H9 (cell line): ENCODE measurements around the gene KCTD19. TPM values are rescaled to one million over a fixed set of nuclear protein-coding genes. Genes with fewer than 3 reads are reported as not detected.

Source experiments
- DNase-seq: peaks from one replicate; pipeline ENCODE4 v3.0.0-alpha.2; 2017
- H2AFZ ChIP-seq: one replicate; pipeline ENCODE4 v1.6.1; 2013; ENCODE audit warnings: mild to moderate bottlenecking, low read length, control low read depth, moderate library complexity
- H2AK5ac ChIP-seq: 2 replicates; pipeline ENCODE4 v1.6.1; 2013; ENCODE audit warnings: low read length, control low read depth, mixed read lengths; ENCODE audit not compliant: insufficient read length
- H2BK120ac ChIP-seq: one replicate; pipeline ENCODE4 v1.6.1; 2013; ENCODE audit warnings: low read depth, mild to moderate bottlenecking, low read length, control low read depth, inconsistent platforms; ENCODE audit not compliant: poor library complexity, severe bottlenecking
- H2BK12ac ChIP-seq: 2 replicates; pipeline ENCODE4 v1.6.1; 2013; ENCODE audit warnings: low read length, control low read depth, mixed read lengths, low read depth; ENCODE audit not compliant: insufficient read length
- H2BK15ac ChIP-seq: 2 replicates; pipeline ENCODE4 v1.6.1; 2013; ENCODE audit warnings: low read depth, low read length, control low read depth
- H2BK20ac ChIP-seq: one replicate; pipeline ENCODE4 v1.6.1; 2013; ENCODE audit warnings: low read depth, mild to moderate bottlenecking, low read length, control low read depth, inconsistent platforms; ENCODE audit not compliant: poor library complexity, severe bottlenecking
- H2BK5ac ChIP-seq: 2 replicates; pipeline ENCODE4 v1.6.1; 2013; ENCODE audit warnings: low read length, control low read depth, mixed read lengths; ENCODE audit not compliant: insufficient read length
- H3K14ac ChIP-seq: 2 replicates; pipeline ENCODE4 v1.6.1; 2013; ENCODE audit warnings: low read length, control low read depth; ENCODE audit not compliant: insufficient read depth
- H3K18ac ChIP-seq: 2 replicates; pipeline ENCODE4 v1.6.1; 2013; ENCODE audit warnings: low read depth, mild to moderate bottlenecking, mixed read lengths, low read length, control low read depth; ENCODE audit not compliant: insufficient read length
- H3K23ac ChIP-seq: 2 replicates; pipeline ENCODE4 v1.6.1; 2013; ENCODE audit warnings: low read length, control low read depth, mixed read lengths, low read depth; ENCODE audit not compliant: insufficient read length
- H3K23me2 ChIP-seq: 2 replicates; pipeline ENCODE4 v1.6.1; 2013; ENCODE audit warnings: low read depth, mild to moderate bottlenecking, mixed read lengths, low read length, control low read depth; ENCODE audit not compliant: insufficient read length, poor library complexity, severe bottlenecking
- H3K27ac ChIP-seq: 2 replicates; pipeline ENCODE4 v1.5.1; 2013; ENCODE audit warnings: low read length, control low read depth, mixed read lengths, low read depth; ENCODE audit not compliant: insufficient read length
- H3K27me3 ChIP-seq: 2 replicates; pipeline ENCODE4 v1.6.1; 2013; ENCODE audit warnings: low read length, control low read depth, inconsistent platforms; ENCODE audit not compliant: insufficient read depth
- H3K4ac ChIP-seq: 2 replicates; pipeline ENCODE4 v1.6.1; 2013; ENCODE audit warnings: low read depth, mild to moderate bottlenecking, control low read depth, inconsistent platforms, low read length, moderate library complexity
- H3K4me1 ChIP-seq: 2 replicates; pipeline ENCODE4 v1.6.1; 2013; ENCODE audit warnings: low read length, control low read depth, inconsistent platforms; ENCODE audit not compliant: insufficient read depth
- H3K4me2 ChIP-seq: 2 replicates; pipeline ENCODE4 v1.6.1; 2013; ENCODE audit warnings: low read length, control low read depth, mixed read lengths; ENCODE audit not compliant: insufficient read length, insufficient read depth
- H3K56ac ChIP-seq: 2 replicates; pipeline ENCODE4 v1.6.1; 2013; ENCODE audit warnings: low read depth, mild to moderate bottlenecking, mixed read lengths, low read length, control low read depth; ENCODE audit not compliant: insufficient read length
- H3K79me1 ChIP-seq: 2 replicates; pipeline ENCODE4 v1.6.1; 2013; ENCODE audit warnings: low read depth, mild to moderate bottlenecking, moderate library complexity, low read length, control low read depth, inconsistent platforms; ENCODE audit not compliant: insufficient read depth, poor library complexity, severe bottlenecking
- H3K79me2 ChIP-seq: 2 replicates; pipeline ENCODE4 v1.6.1; 2013; ENCODE audit warnings: low read length, control low read depth, inconsistent platforms; ENCODE audit not compliant: insufficient read depth
- H3K9ac ChIP-seq: 2 replicates; pipeline ENCODE4 v1.6.1; 2013; ENCODE audit warnings: low read length, control low read depth, mixed read lengths; ENCODE audit not compliant: insufficient read length; ENCODE audit errors: extremely low read depth
- H3K9me3 ChIP-seq: one replicate; pipeline ENCODE4 v1.6.1; 2013; ENCODE audit warnings: low read depth, low read length, inconsistent platforms; ENCODE audit not compliant: control insufficient read depth
- H3T11ph ChIP-seq: one replicate; pipeline ENCODE4 v1.6.1; 2013; ENCODE audit warnings: mild to moderate bottlenecking, low read length, control low read depth, inconsistent platforms
- H4K20me1 ChIP-seq: one replicate; pipeline ENCODE4 v1.6.1; 2013; ENCODE audit not compliant: control insufficient read depth, insufficient read length, insufficient read depth
- H4K5ac ChIP-seq: 2 replicates; pipeline ENCODE4 v1.6.1; 2013; ENCODE audit warnings: low read depth, mild to moderate bottlenecking, mixed read lengths, low read length, control low read depth; ENCODE audit not compliant: insufficient read length
- H4K8ac ChIP-seq: replicated peaks from 2 replicates; pipeline ENCODE4 v1.6.1; 2013; ENCODE audit warnings: low read length, control low read depth, mixed read lengths, low read depth; ENCODE audit not compliant: insufficient read length
- H4K91ac ChIP-seq: 2 replicates; pipeline ENCODE4 v1.6.1; 2013; ENCODE audit warnings: low read depth, mild to moderate bottlenecking, moderate library complexity, mixed read lengths, low read length, control low read depth; ENCODE audit not compliant: insufficient read length
- H3K27ac Mint-ChIP-seq, 3 experiments: 2 replicates in 2 of 3; 3 replicates in 1 of 3; pipeline ENCODE4 v1.8.0; 2020 to 2021; ENCODE audit warnings: mixed read lengths in 3 of 3, mild to moderate bottlenecking in 1 of 3, moderate library complexity in 1 of 3
- H3K27me3 Mint-ChIP-seq: 2 replicates; pipeline ENCODE4 v1.8.0; 2021; ENCODE audit warnings: low read depth, mild to moderate bottlenecking, moderate library complexity, mixed read lengths
- H3K36me3 Mint-ChIP-seq, 3 experiments: 2 replicates in 2 of 3; 3 replicates in 1 of 3; pipeline ENCODE4 v1.8.0; 2020 to 2021; ENCODE audit warnings: low read depth in 3 of 3, mixed read lengths in 3 of 3; ENCODE audit not compliant: insufficient read depth in 1 of 3
- H3K4me1 Mint-ChIP-seq, 2 experiments: 2 replicates each; pipeline ENCODE4 v1.8.0; 2020; ENCODE audit warnings: mixed read lengths in 2 of 2
- H3K4me3 Mint-ChIP-seq, 2 experiments: 2 replicates in 1 of 2; 3 replicates in 1 of 2; pipeline ENCODE4 v1.8.0; 2020 to 2021; ENCODE audit warnings: mild to moderate bottlenecking in 2 of 2, mixed read lengths in 2 of 2, moderate library complexity in 1 of 2
- H3K9me3 Mint-ChIP-seq, 2 experiments: 2 replicates in 1 of 2; 3 replicates in 1 of 2; pipeline ENCODE4 v1.8.0; 2020; ENCODE audit warnings: mild to moderate bottlenecking in 2 of 2, mixed read lengths in 2 of 2, moderate library complexity in 1 of 2
- WGBS: extraction: QIAGEN DNeasy Blood & Tissue Kit; methylation state at CpG from one replicate; pipeline ENCODE4 v1.1.7; 2013; ENCODE audit warnings: missing lambda C conversion rate, low lambda C conversion rate, mixed read lengths; ENCODE audit not compliant: insufficient read length; ENCODE audit errors: extremely low coverage; 5-methylcytosine and 5-hydroxymethylcytosine counted together
- total RNA-seq: library from RNA; stranded (reverse); gene quantifications from 2 replicates; pipeline ENCODE4 v1.2.1, GENCODE V29; 2021
- TF ChIP-seq, protein P1 (sequence below): fragments of 200-600 bp; sonication (generic); conservative IDR thresholded peaks from 3 replicates; pipeline ENCODE4 v1.8.0; 2021; ENCODE audit warnings: antibody characterized with exemption, mild to moderate bottlenecking

The KCTD19 gene
- total RNA-seq, 1 experiment from 2014 or later, result 0.13 TPM

DNA sequence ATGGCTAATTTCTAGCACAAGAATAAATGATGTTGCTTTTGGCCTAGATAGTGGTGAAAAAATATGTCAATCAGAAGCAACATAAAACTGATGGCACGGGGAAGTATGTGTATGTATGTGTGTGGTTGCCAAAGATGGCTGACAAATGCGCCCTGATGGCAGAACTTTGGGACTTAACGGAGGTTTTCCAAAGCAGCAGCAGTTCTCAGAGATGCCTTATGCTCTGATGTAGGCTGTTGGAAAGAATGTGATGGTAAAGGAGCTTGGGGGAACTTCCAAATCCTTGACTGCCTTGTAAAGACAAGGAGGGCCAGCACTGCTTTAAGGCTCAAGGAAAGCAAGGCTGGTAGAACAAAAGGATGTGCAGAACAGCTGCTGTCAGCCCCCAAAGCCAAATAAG, 16.0 kb downstream of the KCTD19 start:
- Histone ChIP-seq H3K9ac (no peak overlapping the region), H3K27ac (no peak overlapping the region), H3K79me2 (no peaks in the 10 kb centered on the region), H4K91ac (no peak overlapping the region), H2BK120ac (no peak overlapping the region), H4K5ac (no peak overlapping the region), H3K56ac (no peak overlapping the region), H2BK20ac (no peak overlapping the region), H3K79me1 (no peaks in the 10 kb centered on the region), H2BK5ac (no peak overlapping the region), H4K8ac (no peak overlapping the region), H4K20me1 (no peaks in the 10 kb centered on the region), H3K4me2 (no peak overlapping the region), H3T11ph (no peak overlapping the region), H3K27me3 (no peaks in the 10 kb centered on the region), H3K23me2 (no peaks in the 10 kb centered on the region), H3K18ac (no peak overlapping the region), H2BK15ac (no peak overlapping the region), H3K9me3 (no peaks in the 10 kb centered on the region), H3K4me1 (no peaks in the 10 kb centered on the region), H3K23ac (no peak overlapping the region), H3K4ac (no peak overlapping the region), H2BK12ac (no peak overlapping the region), H2AK5ac (no peak overlapping the region), H2AFZ (no peak overlapping the region), H3K14ac (no peak overlapping the region)
- Mint-ChIP-seq H3K27me3 (peaks cover 32% of the 10 kb centered on the region), H3K4me1 (no peaks in the 10 kb centered on the region), H3K27ac (no peak overlapping the region), H3K4me3 (no peak overlapping the region), H3K9me3 (no peaks in the 10 kb centered on the region), H3K36me3 (no peaks in the 10 kb centered on the region)
- TF ChIP-seq, protein P1, sequence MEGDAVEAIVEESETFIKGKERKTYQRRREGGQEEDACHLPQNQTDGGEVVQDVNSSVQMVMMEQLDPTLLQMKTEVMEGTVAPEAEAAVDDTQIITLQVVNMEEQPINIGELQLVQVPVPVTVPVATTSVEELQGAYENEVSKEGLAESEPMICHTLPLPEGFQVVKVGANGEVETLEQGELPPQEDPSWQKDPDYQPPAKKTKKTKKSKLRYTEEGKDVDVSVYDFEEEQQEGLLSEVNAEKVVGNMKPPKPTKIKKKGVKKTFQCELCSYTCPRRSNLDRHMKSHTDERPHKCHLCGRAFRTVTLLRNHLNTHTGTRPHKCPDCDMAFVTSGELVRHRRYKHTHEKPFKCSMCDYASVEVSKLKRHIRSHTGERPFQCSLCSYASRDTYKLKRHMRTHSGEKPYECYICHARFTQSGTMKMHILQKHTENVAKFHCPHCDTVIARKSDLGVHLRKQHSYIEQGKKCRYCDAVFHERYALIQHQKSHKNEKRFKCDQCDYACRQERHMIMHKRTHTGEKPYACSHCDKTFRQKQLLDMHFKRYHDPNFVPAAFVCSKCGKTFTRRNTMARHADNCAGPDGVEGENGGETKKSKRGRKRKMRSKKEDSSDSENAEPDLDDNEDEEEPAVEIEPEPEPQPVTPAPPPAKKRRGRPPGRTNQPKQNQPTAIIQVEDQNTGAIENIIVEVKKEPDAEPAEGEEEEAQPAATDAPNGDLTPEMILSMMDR, result no peak
- WGBS, result no CpG with 5 or more reads among the region's 3 CpGs
- DNase-seq, result no peak
